Fibroblast of villous mesenchyme (primary cell): ENCODE data around the gene MMP19. TPM values are rescaled to one million over a fixed set of nuclear protein-coding genes. Genes with fewer than 3 reads are reported as not detected.

Experiments
- DNase-seq: peaks from one replicate; pipeline ENCODE4 v3.0.0-alpha.2; 2010; ENCODE audit warnings: low read depth
- H3K4me3 ChIP-seq: 2 replicates; pipeline ENCODE4 v1.5.1; 2011; ENCODE audit warnings: low read depth, mild to moderate bottlenecking, low read length
- total RNA-seq: library from RNA; depleted of rRNA; stranded (reverse); fragments of >200 nt; gene quantifications from 2 replicates; pipeline ENCODE4 v1.2.3, GENCODE V29; 2012
- TF ChIP-seq, protein P1 (sequence below): IDR thresholded peaks from 2 replicates; pipeline ENCODE4 v1.5.1; 2012; ENCODE audit warnings: low read depth, mild to moderate bottlenecking, low read length; ENCODE audit not compliant: insufficient read depth

MMP19 gene
- total RNA-seq, 1 donor, result 9.1 TPM

DNA sequence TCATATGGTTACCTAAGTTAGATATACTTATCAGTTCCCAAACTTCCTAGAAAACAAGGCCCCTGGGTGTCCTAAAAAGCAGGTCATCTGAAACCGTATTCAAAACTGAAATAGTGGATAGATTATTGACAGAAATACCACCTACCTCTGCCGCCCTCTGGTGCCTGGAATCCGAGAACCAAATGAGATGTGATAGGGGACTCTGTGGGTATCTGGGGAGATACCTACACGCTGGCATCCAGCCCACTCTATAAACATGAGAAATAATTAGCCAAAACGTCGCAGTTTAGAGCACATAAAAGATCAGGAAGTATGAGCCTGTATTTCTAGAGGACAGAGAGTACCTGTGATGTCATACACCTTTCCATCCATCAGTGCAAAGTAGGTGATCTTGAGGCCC lies 20.5 kb downstream of the MMP19 start:
- H3K4me3 ChIP-seq, result no peak overlapping the region
- TF ChIP-seq, protein P1, sequence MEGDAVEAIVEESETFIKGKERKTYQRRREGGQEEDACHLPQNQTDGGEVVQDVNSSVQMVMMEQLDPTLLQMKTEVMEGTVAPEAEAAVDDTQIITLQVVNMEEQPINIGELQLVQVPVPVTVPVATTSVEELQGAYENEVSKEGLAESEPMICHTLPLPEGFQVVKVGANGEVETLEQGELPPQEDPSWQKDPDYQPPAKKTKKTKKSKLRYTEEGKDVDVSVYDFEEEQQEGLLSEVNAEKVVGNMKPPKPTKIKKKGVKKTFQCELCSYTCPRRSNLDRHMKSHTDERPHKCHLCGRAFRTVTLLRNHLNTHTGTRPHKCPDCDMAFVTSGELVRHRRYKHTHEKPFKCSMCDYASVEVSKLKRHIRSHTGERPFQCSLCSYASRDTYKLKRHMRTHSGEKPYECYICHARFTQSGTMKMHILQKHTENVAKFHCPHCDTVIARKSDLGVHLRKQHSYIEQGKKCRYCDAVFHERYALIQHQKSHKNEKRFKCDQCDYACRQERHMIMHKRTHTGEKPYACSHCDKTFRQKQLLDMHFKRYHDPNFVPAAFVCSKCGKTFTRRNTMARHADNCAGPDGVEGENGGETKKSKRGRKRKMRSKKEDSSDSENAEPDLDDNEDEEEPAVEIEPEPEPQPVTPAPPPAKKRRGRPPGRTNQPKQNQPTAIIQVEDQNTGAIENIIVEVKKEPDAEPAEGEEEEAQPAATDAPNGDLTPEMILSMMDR, result peak; percentile 36
- no peak for DNase-seq

DNA sequence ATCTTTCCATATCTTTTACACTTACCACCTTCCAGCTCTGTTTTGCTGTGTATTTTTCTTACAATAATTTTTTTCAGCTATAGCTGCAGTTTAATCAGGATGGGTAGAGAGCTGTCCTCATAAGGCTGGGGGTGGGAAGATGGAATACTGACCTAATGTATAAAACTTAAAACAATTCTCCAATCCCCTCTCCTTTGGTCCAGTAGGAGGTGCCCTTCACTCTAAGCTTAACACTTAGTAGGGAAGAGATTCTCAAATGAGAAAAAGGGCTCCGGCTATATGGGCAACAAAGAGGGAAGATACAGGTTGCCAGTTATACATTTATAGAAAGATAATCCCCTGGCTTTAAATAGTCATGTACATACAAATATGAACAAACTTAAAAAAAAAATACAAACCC lies 22.1 kb downstream of the MMP19 start:
- H3K4me3 ChIP-seq, result no peak overlapping the region
- TF ChIP-seq, protein P1, result peak; percentile 45
- peak; percentile 24 for DNase-seq

DNA sequence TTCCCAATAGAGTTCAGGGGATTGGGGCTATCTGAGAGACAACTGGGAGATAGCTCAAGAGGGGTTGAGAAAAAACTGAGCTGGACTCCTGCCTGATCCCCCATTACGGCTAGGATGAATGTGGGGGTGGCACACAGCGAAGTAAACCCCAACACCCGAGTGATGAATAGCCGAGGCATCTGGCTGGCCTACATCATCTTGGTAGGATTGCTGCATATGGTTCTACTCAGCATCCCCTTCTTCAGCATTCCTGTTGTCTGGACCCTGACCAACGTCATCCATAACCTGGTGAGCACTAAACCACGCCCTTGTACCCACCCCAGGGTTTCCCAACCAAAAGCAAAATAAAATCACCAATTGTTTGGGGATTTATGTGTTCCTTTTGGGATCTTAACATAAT lies 23.9 kb downstream of the MMP19 start:
- no peak for DNase-seq
- peak overlapping the region; percentile 75 for H3K4me3 ChIP-seq

DNA sequence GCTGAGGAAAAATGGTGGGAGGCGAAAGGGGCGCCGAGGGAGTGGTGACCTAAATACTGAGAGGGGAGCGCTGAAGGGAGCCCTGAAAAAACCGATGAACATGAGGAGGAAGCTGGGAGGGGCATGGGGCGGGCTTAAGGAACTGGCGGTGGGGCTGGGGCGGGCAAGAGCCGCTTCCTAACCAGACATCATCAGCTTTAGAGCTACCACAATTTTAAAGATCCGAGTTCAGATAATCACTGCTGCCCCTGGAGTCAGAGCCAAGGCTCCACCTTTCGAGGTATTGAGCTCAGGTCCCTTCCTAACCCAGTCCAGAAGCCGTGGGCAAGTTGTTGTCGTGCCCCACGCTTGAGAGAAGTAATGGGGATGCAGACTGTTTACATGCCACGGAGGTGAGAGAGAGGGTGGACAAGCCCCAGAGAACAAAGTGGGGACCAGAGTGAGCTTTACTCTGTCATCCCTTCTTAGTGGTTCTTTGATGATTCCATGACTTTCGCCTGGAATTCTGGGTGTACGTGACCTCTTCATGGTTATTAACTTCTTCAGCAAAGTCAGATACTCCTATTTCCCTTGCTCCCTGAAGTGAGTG lies 24.5 kb downstream of the MMP19 start:
- peak overlapping the region; percentile 75 for H3K4me3 ChIP-seq
- DNase-seq, result no peak
- TF ChIP-seq, protein P1, result no peak

More for the DNA sequence above, 23.9 kb downstream of the MMP19 start:
- TF ChIP-seq, protein P1, result no peak

DNA sequence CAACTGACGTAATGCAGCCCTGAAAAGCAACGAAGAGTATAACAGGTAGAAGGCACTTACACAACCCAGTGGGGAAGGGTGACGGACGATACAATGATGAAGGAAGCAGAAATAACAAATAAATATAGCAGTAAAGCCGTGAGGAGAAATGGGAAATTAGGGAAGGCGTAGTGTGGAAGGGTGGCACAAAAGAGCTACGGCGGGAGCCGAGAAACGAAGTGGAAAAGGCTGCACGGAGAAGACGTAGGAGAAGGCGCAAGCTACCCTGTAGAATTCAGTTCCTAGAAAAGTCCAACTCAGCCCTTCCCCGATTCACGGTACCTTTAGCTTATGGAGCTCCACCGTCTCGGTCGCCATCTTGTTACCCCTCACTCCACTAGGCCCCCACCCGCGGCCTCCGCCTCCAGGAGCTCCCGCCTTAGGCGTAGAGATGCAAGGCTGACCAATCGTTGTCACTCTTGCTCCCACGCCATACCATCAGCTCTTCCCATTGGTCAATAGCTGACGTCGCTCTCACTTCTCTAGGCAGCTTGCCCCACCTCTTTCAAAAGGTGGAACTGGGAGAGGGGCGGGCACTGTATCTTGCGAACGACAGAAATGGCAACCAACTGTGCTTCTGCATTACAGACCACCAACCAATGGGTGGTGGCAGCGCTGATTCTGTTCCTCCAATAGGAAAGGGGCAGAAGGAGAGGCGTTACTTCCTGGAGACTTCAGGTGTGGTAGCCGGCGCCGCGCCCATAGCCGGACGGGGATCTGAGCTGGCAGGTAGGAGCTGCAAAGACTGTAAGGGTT lies 25.2 kb downstream of the MMP19 start, which contains the start of the genes ORMDL2 and SARNP:
Gene ORMDL2, plus strand, starts transcription at position 697 of the 795 bp plus-strand sequence. CDS start 959 bp downstream, outside the sequence.
Gene SARNP, minus strand, starts transcription at position 380 of the 795 bp plus-strand sequence. Its CDS starts 23 bp downstream, at position 357.
- H3K4me3 ChIP-seq, result peak within 1 kb of the TSS; percentile 75
- peak; percentile 100 for DNase-seq
- TF ChIP-seq, protein P1, result no peak

DNA sequence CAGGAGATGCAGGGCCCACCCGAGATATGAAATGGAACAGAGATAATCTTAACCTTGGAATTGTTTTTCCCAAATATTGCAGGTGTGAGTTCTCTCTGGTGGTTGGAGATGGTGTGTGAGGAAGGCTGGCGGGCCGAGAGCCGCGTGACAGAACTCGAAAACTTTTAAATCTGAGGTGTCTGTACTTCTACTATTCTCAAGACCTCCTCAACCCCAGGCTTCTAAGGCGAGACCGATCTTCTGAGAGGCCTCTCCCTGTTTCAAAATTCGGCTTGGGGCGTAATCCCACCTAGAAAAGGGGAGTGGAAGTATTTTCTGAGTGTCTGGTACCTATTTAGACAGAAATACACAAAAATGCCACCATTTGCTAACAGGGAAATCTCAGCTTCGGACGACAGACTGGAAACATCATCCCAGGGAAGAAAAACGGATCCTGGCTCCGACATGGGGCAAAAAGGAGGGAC lies 25.8 kb downstream of the MMP19 start:
- H3K4me3 ChIP-seq, result peak overlapping the region; percentile 75
- TF ChIP-seq, protein P1, result no peak
- peak; percentile 50 for DNase-seq
